Body of pancreas (tissue), 4 donors: ENCODE measurements around the gene GAL.

Experiments
- CTCF ChIP-seq, 7 experiments: fragments of 450-650 bp in 4 of 7; fragments of 200-600 bp in 3 of 7; sonication (generic) in 3 of 7; IDR thresholded peaks; one replicate each; pipeline ENCODE4 v1.5.1; 2016 to 2019; ENCODE audit warnings: antibody characterized with exemption in 7 of 7
- POLR2A ChIP-seq, 3 donors: fragments of 450-650 bp; IDR thresholded peaks; one replicate each; pipeline ENCODE4 v1.6.1; 2016; ENCODE audit warnings: antibody characterized with exemption in 3 of 3, mild to moderate bottlenecking in 2 of 3

DNA sequence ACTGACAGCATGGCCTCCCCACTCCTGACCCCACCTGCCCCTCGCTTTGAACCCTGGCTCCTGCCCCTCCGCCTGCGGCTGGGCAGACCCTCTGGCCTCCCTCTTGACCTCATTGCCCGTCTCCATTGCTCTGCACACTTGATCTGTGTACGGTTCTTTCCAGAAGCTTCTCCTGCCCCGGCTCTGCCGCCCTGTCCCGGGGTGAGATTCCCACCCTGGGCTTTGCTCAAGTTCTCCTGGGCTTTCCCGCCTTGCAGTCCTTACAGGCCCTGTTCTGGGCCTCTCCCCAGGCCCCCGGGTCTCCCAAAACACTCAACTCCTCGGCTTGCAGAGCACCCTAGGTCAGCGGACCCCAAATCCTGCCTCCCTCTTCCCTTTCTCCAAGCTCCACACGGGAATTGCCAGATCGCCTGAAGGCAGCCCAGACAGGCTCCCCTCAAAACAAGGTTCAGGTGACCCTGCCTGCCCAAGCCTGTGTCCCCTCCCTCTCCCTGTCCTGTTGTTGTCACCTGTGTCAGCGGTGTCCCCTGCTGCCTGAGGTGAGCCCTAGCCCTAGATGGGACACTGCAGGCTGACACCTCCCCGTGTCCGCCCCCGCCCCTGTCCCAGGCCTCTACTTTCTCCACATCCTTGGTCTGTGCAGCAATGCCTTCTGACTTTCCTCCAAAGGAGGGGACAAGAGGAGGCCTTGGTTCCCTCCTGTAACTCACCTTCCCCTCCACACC lies 1.5 kb downstream of the GAL start:
- TF ChIP-seq CTCF (IDR thresholded peaks at IDR 0.05): no peak
- no peak for TF ChIP-seq POLR2A (IDR thresholded peaks at IDR 0.05)
